ENCODE data around the gene PAX5. TPM values are rescaled to one million over a fixed set of nuclear protein-coding genes. Genes with fewer than 3 reads are reported as not detected.

The PAX5 gene
- total RNA-seq, 1 donor from 2014 or later, result 1.3 TPM

- H3K4me1 Mint-ChIP-seq (ENCODE audit: unreplicated experiment), result peaks cover 8% of the 10 kb centered on the region
- H3K27ac Mint-ChIP-seq (ENCODE audit: unreplicated experiment), result no peak overlapping the region
- DNase-seq (ENCODE audit: low spot score), result no peak
- peaks cover 4% of the 10 kb centered on the region for H3K9me3 Mint-ChIP-seq (ENCODE audit: unreplicated experiment)
- no peaks in the 10 kb centered on the region for H3K36me3 Mint-ChIP-seq (ENCODE audit: low read depth, unreplicated experiment)
- no peak overlapping the region for H3K4me3 Mint-ChIP-seq (ENCODE audit: unreplicated experiment)
- H3K27me3 Mint-ChIP-seq (ENCODE audit: unreplicated experiment), result peaks cover 3% of the 10 kb centered on the region
- TF ChIP-seq, protein P1, sequence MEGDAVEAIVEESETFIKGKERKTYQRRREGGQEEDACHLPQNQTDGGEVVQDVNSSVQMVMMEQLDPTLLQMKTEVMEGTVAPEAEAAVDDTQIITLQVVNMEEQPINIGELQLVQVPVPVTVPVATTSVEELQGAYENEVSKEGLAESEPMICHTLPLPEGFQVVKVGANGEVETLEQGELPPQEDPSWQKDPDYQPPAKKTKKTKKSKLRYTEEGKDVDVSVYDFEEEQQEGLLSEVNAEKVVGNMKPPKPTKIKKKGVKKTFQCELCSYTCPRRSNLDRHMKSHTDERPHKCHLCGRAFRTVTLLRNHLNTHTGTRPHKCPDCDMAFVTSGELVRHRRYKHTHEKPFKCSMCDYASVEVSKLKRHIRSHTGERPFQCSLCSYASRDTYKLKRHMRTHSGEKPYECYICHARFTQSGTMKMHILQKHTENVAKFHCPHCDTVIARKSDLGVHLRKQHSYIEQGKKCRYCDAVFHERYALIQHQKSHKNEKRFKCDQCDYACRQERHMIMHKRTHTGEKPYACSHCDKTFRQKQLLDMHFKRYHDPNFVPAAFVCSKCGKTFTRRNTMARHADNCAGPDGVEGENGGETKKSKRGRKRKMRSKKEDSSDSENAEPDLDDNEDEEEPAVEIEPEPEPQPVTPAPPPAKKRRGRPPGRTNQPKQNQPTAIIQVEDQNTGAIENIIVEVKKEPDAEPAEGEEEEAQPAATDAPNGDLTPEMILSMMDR (IDR thresholded peaks at IDR 0.05; ENCODE audit: unreplicated experiment), result no peak
Observed at GRCh38 chr9:36831381-36832161, 202.5 kb downstream of the PAX5 start.

DNA sequence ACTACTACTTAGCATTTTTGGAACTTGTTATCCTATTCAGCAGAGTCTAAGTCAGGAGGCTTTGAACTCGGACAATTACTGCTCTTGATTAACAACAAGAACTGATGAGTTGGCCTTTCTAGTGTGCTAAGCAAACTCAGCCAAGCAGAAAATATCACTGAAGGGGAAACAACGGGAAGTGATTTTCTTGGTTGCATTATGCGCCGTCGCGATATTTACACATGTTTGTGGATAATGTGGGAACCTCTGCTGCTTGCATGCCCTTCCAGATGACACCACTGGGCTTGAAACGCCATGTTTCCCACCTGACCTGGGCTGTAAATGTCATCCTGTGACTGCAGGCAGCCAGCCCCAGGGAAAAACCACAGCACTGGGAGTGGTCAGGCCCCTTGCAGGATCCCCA, 205.5 kb downstream of the PAX5 start:
- Mint-ChIP-seq H3K4me3 (ENCODE audit: unreplicated experiment) (no peak overlapping the region), H3K27me3 (ENCODE audit: unreplicated experiment) (peaks cover 3% of the 10 kb centered on the region), H3K36me3 (ENCODE audit: low read depth, unreplicated experiment) (no peaks in the 10 kb centered on the region), H3K4me1 (ENCODE audit: unreplicated experiment) (peaks cover 8% of the 10 kb centered on the region), H3K9me3 (ENCODE audit: unreplicated experiment) (peaks cover 4% of the 10 kb centered on the region), H3K27ac (ENCODE audit: unreplicated experiment) (no peak overlapping the region)
- DNase-seq (ENCODE audit: low spot score), result no peak
- TF ChIP-seq, protein P1 (IDR thresholded peaks at IDR 0.05; ENCODE audit: unreplicated experiment), result no peak

DNA sequence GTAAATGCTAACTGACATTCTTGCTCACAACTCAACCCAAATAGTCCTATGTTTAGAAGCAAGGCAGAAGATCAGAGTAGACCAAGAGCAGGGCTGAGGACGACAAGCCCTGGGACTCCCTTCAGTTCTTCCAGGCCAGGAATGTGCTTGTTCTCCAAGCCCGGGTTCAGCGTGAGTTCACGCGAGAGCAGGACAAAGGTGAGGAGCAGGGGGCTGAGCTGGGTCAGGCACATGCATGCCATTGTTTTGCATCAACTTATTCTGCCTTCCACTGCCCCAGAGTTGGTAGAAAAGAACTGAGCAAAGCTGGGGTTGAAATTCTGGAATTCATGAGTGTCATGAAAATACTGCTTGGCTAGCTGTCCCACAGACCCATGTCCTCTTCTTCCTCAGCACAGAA, 206.5 kb downstream of the PAX5 start:
- Mint-ChIP-seq H3K4me3 (ENCODE audit: unreplicated experiment) (no peak overlapping the region), H3K9me3 (ENCODE audit: unreplicated experiment) (peaks cover 4% of the 10 kb centered on the region), H3K27ac (ENCODE audit: unreplicated experiment) (no peak overlapping the region), H3K36me3 (ENCODE audit: low read depth, unreplicated experiment) (no peaks in the 10 kb centered on the region), H3K27me3 (ENCODE audit: unreplicated experiment) (peaks cover 3% of the 10 kb centered on the region), H3K4me1 (ENCODE audit: unreplicated experiment) (peaks cover 8% of the 10 kb centered on the region)
- TF ChIP-seq, protein P1 (IDR thresholded peaks at IDR 0.05; ENCODE audit: unreplicated experiment), result no peak
- DNase-seq (ENCODE audit: low spot score), result no peak

- Mint-ChIP-seq H3K27ac (ENCODE audit: unreplicated experiment) (no peak overlapping the region), H3K4me1 (ENCODE audit: unreplicated experiment) (peaks cover 8% of the 10 kb centered on the region), H3K27me3 (ENCODE audit: unreplicated experiment) (peaks cover 5% of the 10 kb centered on the region), H3K36me3 (ENCODE audit: low read depth, unreplicated experiment) (no peaks in the 10 kb centered on the region), H3K9me3 (ENCODE audit: unreplicated experiment) (peaks cover 4% of the 10 kb centered on the region), H3K4me3 (ENCODE audit: unreplicated experiment) (no peak overlapping the region)
- no peak for DNase-seq (ENCODE audit: low spot score)
- TF ChIP-seq, protein P1 (IDR thresholded peaks at IDR 0.05; ENCODE audit: unreplicated experiment), result no peak
Observed at GRCh38 chr9:36826581-36826980, 207.5 kb downstream of the PAX5 start.

GRCh38 chr9:36825179-36825578, 208.9 kb downstream of the PAX5 start:
- H3K9me3 Mint-ChIP-seq (ENCODE audit: unreplicated experiment), result peaks cover 4% of the 10 kb centered on the region
- H3K36me3 Mint-ChIP-seq (ENCODE audit: low read depth, unreplicated experiment), result no peaks in the 10 kb centered on the region
- no peak for DNase-seq (ENCODE audit: low spot score)
- H3K4me3 Mint-ChIP-seq (ENCODE audit: unreplicated experiment), result no peak overlapping the region
- TF ChIP-seq, protein P1 (IDR thresholded peaks at IDR 0.05; ENCODE audit: unreplicated experiment), result no peak
- H3K4me1 Mint-ChIP-seq (ENCODE audit: unreplicated experiment), result peaks cover 9% of the 10 kb centered on the region
- peaks cover 4% of the 10 kb centered on the region for H3K27me3 Mint-ChIP-seq (ENCODE audit: unreplicated experiment)
- H3K27ac Mint-ChIP-seq (ENCODE audit: unreplicated experiment), result no peak overlapping the region

All from endothelial cell (in vitro differentiated cells).